ENCODE results near the gene HECW1. TPM values are rescaled to one million over a fixed set of nuclear protein-coding genes. Genes with fewer than 3 reads are reported as not detected.
A peak's percentile ranks its signal among the peaks of the same experiment; 100 is the strongest.

HECW1 gene
- total and polyA plus RNA-seq, 10 of the 15 experiments (the other 5 are each of a cell fraction or from before 2014, with no cell fraction given) = under 0.01 to 0.31 (median 0.04) TPM; not detected in 3

DNA sequence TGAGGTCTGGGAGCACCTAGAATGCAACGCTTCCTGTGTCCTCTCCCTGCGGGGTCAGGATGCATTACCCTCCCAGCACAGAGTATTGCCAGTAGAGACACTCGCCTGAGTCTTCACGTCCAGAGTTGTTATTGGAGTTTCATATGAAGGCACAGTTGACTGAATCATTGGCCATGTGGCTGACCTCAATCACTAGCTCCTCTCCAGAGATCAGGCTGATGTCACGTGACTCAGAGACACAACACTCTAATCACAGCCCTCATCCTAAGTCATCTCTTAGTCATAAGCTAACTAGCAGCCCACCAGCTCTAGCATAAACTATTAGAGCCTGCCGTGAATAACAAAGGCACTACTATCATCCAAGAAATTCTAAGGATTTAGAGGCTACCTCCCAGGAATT lies 107.8 kb downstream of the HECW1 start:
- intact Hi-C loops (cut with micrococcal nuclease; ENCODE audit: unreplicated experiment) = loop anchor here (5.0 kb wide), 1 partner anchor 83 kb away; no protein-coding TSS in a partner anchor
- BruUV-seq (replicated peaks) = no TSS peak
- H3K9me3 ChIP-seq (replicated peaks; ENCODE audit: control insufficient read depth, insufficient read depth, low read length) = no peaks in the 10 kb centered on the region
- H4K20me1 ChIP-seq (ENCODE audit: control insufficient read depth, insufficient read depth) = no peaks in the 10 kb centered on the region
- ChIA-PET RAD21 (ENCODE audit: unreplicated experiment) (no interaction called here), CTCF (no interaction called here), SMC1A (ENCODE audit: uncharacterized antibody, unreplicated experiment) (interaction anchor here (1.4 kb wide), 1 partner anchor 13 kb away, joined by 3 read pairs; no protein-coding TSS in a partner anchor), POLR2A (no interaction called here)
- H3K4me2 ChIP-seq (ENCODE audit: control insufficient read depth, insufficient read depth) = no peak overlapping the region
- no peak for FAIRE-seq
- in situ Hi-C loops (cut with MboI) = no loop called here
- TF ChIP-seq BHLHE40 (IDR thresholded peaks at IDR 0.05; ENCODE audit: borderline replicate concordance in 1 of 2, low read depth in 2 of 2, low read length in 1 of 2) (0 out of 4 replicates have a peak, but pooled peaks of 1 of the 2 experiments have one; percentile 8), MXI1 (IDR thresholded peaks at IDR 0.05; ENCODE audit: low read depth, low read length) (no peak), HCFC1 (IDR thresholded peaks at IDR 0.05; ENCODE audit: low read length) (no peak), CEBPB (IDR thresholded peaks at IDR 0.05; ENCODE audit: borderline replicate concordance in 1 of 2, low read depth in 2 of 2, low read length in 2 of 2) (no peak), EP300 (IDR thresholded peaks at IDR 0.05; ENCODE audit: borderline replicate concordance in 1 of 2, control insufficient read depth in 1 of 2, low read depth in 2 of 2, low read length in 2 of 2) (no peak), RAD51 (IDR thresholded peaks at IDR 0.05) (peak; percentile 74; the same call in 1 of the 2 replicates)
- TF ChIP-seq, protein P1, sequence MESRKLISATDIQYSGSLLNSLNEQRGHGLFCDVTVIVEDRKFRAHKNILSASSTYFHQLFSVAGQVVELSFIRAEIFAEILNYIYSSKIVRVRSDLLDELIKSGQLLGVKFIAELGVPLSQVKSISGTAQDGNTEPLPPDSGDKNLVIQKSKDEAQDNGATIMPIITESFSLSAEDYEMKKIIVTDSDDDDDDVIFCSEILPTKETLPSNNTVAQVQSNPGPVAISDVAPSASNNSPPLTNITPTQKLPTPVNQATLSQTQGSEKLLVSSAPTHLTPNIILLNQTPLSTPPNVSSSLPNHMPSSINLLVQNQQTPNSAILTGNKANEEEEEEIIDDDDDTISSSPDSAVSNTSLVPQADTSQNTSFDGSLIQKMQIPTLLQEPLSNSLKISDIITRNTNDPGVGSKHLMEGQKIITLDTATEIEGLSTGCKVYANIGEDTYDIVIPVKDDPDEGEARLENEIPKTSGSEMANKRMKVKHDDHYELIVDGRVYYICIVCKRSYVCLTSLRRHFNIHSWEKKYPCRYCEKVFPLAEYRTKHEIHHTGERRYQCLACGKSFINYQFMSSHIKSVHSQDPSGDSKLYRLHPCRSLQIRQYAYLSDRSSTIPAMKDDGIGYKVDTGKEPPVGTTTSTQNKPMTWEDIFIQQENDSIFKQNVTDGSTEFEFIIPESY (IDR thresholded peaks at IDR 0.05) = no peak
- H3K9ac ChIP-seq (ENCODE audit: control insufficient read depth, insufficient read depth, low read length) = no peak overlapping the region
- 38% methylated on average over 6 of the region's 6 CpGs for WGBS (ENCODE audit: insufficient coverage, insufficient replicate concordance, low lambda C conversion rate, missing lambda C conversion rate)
- H3K27ac ChIP-seq (ENCODE audit: control insufficient read depth, insufficient read depth) = no peak overlapping the region
- no peaks in the 10 kb centered on the region for H3K4me1 ChIP-seq (ENCODE audit: control insufficient read depth, insufficient read depth, low read length)
- H3K79me2 ChIP-seq (ENCODE audit: control insufficient read depth, insufficient read depth, low read length) = no peaks in the 10 kb centered on the region
- no peaks in the 10 kb centered on the region for H3K36me3 ChIP-seq (ENCODE audit: control insufficient read depth in 2 of 2, insufficient read depth in 2 of 2, low read length in 1 of 2)
- no peak overlapping the region for H3K4me3 ChIP-seq
- no peaks in the 10 kb centered on the region; a peak in 1 of 4 replicates for H3K27me3 ChIP-seq (replicated peaks in 1 of 2; ENCODE audit: control insufficient read depth in 2 of 2, insufficient read depth in 2 of 2, low read length in 1 of 2)
- no peak for DNase-seq (ENCODE audit: low read depth, low spot score)
- no peak overlapping the region for H2AFZ ChIP-seq (ENCODE audit: control insufficient read depth, low read depth, low read length)
- no peak for ATAC-seq

All from GM12878 (cell line).